HTR-8/SVneo (cell line): ENCODE data around the gene LITAF.

Source experiments
- DNase-seq: peaks from one replicate; pipeline ENCODE4 v3.0.0; 2011; ENCODE audit warnings: low spot score, mixed read lengths; ENCODE audit not compliant: insufficient read length
- FAIRE-seq: peaks from 2 replicates; lab custom pipeline; 2011; peaks lifted over from hg19 to GRCh38; lab: Jason Lieb, UNC

LITAF gene

GRCh38 chr16:11557801-11558200 lies 28.9 kb downstream of the LITAF start:
- FAIRE-seq (no peak), DNase-seq (no peak)

- FAIRE-seq (no peak), DNase-seq (no peak)
Measured at GRCh38 chr16:11556945-11557720, 29.6 kb downstream of the LITAF start.

- FAIRE-seq, result no peak
- DNase-seq, result no peak
Measured at GRCh38 chr16:11556214-11556819, 30.4 kb downstream of the LITAF start.

DNA sequence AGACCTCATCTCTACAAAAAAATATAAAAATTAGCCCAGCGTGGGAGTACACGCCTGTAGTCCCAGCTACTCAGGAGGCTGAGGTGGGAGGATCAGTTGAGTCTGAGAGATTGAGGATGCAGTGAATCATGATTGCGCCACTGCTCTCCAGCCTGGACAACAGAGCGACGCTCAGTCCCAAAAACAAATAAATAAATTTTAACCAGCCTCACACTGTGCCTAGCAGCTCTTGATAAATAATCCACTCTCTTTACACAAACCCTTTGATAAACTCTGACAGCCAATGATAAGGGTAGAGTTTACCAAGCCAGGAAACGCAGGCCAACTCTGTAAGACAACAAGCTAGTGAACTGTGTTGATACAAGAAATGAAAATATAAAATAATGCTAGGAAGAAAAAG lies 32.7 kb downstream of the LITAF start:
- DNase-seq (no peak), FAIRE-seq (no peak)

DNA sequence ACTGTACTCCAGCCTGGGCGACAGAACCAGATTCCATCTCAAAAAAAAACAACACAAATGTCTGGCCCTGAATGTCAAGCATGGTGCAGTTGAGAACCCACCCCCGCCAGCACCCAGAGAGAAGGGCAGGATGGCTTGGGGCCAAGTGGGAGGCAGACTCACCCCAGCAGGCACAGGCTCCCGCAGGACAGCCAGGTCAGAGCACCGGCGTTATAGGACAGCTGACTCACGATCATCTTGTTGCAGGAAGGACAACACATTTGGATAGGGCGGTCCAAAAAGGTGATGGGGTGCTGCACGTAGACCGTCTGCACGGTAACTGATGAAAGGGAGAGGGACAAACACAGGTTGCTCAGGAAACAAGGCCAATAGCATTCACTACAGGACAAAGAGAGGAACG lies 33.3 kb downstream of the LITAF start:
- no peak for DNase-seq
- no peak for FAIRE-seq

DNA sequence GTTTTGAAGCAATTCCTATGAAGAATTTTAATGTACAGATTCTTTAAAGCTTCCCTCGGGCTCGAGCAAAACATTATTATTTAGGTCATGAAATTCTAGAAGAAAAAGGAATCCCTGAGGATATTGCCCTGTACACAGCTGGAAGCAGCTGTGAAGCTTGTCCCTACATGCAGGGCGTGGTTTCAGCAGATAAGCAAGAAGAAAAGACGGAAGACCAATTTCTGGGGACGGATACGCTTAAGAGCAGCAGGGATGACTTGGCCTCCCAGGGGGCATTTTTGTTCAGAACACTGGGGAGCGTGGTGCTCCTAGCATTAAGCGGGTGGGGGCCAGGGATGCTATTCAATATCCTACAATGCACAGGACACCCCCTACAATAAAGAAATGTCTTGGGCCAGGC lies 34.3 kb downstream of the LITAF start:
- FAIRE-seq, result no peak
- DNase-seq, result no peak

DNA sequence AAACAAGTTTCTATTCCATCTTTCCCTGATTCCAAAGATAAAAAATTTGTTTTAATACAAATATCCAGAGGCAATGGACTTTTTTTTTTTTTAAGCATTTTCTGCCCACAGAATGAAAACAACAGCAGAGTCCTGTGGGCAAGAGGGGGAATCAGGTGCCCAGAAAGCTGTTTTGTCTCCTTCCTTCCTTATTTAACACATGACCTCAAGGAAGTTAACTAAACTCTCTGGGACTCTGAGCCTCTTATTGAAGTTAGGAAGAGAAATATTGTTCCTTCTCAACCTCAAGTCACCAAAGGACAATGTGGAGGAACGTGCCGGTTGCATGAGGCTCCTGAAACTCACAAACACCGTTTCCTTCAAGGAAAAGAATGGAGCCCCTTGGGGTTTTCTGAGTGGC lies 34.9 kb downstream of the LITAF start:
- FAIRE-seq (no peak), DNase-seq (no peak)

- FAIRE-seq, result no peak
- no peak for DNase-seq
Measured at GRCh38 chr16:11550791-11551498, 35.8 kb downstream of the LITAF start.

DNA sequence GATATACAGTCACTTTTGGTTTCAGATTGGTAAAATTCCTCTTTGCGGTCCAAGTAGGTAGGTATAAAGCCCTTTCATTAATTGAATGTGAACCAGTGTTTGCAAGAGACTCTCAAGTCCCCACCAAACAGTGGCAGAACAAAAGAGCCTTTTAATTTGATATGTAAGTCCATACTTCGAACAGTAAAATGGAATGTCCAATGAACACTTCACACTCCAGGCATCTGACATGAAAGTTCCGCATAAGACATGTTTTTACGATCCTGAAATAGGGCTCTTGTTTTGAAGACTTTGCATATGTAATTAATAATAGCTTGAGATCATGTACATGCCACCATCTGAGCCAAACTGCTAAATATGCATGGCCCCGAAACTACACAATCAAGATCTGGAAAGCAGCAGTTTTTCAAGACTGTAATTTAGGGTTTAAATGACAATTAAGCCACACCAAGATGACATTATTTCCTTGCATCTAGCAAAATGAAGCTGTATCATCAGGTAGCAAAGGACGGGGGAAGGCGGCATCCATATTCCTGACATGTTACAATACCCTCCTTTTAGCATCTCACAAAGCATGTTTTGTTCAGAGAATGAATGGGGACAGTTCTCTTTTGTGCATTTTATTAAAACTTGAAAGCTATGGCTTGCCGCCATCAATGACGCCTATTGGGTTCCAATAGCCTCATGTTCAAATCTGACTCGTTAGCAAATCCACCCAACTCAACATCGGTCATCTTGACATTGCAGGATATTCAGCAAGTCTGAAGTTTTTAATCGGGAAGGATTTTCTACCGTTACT lies 39.4 kb downstream of the LITAF start:
- no peak for DNase-seq
- FAIRE-seq, result no peak

DNA sequence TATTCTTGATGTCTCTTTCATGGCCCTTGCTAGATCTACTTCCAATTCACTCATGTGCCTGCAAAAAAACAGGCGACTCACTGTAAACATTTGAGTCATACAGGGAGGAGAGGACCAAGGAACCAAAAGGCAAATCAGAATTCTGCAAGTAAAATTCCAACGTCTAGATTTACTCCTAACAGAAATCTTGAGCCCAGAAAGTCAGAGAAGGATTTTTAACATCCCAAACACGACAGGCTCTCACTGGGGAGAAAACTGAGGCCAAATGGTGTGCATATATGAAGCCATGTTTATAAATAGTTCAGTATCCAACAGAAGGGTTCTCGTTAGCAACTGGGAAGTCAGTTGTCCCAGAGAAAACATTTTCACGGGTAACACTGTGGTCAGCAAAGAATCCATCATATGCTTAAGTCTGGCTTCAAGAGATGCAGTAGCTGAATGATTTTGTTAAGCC lies 40.1 kb downstream of the LITAF start:
- FAIRE-seq (no peak), DNase-seq (no peak)

DNA sequence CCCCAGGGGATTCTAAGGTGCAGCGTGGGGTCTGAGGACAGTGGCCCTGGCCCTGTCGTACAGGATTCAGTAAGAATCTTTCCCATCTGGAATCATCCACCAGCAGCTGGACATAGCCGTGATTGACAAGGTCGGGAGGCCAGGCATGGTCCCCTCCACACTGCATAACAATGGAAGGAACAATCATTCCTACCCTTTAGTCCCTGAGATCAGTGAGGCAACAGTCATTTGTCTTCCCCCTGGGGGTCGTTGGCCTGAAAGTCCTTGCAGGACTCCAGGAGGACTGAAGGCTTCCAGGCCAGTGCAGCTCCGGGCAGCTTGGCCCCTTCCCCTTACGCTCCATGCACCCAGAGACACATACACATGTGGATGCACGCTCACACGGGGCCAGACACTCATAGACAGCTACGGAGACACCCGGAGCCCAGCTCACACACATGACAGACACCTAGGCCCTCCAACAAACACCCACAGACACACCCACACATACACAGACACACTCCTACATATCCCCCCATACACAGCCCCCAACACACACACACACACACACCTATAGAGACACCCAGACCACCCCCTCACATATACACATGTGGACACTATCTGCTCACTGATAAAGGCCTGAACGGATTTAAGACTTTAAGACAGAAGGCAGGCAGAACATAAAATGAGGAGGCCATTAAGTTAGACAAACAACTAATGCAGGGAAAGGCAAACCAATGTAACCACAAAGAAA lies 42.9 kb downstream of the LITAF start:
- DNase-seq (no peak), FAIRE-seq (no peak)

- FAIRE-seq, result no peak
- DNase-seq, result no peak
Measured at GRCh38 chr16:11542069-11542744, 44.5 kb downstream of the LITAF start.

GRCh38 chr16:11539641-11540050 lies 47.1 kb downstream of the LITAF start:
- no peak for DNase-seq
- no peak for FAIRE-seq

- DNase-seq (no peak), FAIRE-seq (no peak)
Measured at GRCh38 chr16:11538880-11539279, 47.8 kb downstream of the LITAF start.

DNA sequence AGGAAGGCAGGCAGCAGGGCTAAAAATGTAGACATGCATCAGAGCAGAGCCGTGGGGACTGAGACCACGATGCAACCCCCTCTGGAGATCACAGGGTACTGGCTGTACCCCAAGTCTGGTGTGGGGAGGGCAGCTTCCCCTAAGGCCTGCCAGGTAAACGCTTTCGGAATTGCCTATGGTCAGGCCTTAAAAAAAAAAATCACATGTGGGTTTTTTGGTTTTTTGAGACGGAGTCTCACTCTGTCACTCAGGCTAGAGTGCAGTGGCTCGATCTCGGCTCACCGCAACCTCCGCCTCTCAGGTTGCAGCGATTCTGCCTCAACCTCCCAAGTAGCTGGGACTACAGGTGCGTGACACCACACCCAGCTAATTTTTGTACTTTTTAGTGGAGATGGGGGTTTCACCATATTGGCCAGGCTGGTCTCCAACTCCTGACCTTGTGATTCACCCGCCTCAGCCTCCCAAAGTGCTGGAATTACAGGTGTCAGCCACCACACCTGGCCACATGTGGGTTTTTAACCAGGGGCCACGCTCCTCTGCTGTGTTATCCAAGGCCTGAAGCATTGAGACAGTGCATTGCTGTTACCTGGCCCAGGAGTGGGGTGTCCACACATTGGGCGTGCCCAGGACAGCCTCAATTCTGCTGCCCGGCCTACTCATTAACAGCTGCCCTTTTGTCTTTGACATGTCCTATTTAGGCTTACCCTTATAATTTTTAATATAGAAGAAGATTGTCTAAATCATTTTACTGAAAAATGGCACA lies 50.4 kb downstream of the LITAF start:
- FAIRE-seq (no peak), DNase-seq (no peak)

DNA sequence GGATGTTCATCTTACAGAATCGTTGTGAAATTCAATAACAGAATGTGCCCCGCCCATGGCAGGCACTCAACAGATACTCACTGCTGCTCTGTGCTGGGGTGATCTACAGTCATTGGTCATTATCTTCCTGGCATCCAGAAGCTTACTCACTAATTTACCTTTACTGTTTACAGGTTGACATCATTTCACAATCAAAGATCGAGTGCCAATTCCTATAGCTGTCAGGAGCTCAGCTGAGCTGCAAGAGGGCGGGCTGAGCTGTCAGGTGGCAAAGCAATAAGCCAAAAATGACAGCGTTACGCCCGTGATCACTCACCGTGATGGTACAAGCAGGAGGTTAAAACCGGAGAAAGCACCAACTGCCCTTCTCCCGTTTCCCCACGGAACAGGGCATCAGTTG lies 51.2 kb downstream of the LITAF start:
- FAIRE-seq, result no peak
- DNase-seq, result no peak

DNA sequence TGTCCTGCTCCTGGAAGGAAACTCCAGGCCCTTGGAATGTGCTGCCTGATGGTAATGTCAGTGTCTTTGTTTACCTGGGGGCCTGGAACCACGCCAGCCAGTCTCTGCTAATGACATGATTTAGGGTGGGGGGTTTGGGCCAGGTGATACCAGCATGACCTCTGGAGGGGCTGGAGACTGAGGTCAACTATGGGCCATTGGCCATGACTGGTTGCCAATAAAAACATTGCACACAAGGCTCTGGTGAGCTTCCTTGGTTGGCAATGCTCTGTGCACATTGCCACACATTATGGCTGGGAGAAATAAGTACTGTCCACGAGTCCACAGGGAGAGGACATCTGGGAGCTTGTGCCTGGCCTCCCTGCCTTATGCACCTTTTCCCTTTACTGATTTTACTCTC lies 52.5 kb downstream of the LITAF start:
- DNase-seq (no peak), FAIRE-seq (no peak)

DNA sequence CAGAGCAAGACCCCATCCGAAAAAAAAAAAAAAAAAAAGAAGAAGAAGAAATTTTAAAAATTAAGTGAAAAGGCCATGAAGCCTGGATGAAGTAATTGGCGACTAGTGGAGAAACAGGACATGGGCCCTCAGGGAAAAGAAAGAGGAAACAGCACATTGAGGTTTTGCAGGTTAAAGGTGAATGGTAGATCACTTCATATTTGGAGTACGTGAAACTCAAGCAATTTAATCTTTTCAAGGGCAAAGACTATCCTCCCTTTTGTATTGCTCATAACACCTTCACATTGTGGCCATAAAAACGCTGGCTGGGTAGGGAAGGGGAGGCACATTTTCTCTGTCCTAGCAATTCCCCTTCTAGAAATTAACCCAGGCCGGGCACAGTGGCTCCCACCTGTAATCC lies 53.1 kb downstream of the LITAF start:
- FAIRE-seq (no peak), DNase-seq (no peak)
